Measurements from ENCODE around the gene LPP.
A peak's percentile ranks its signal among the peaks of the same experiment; 100 is the strongest.

LPP gene

DNA sequence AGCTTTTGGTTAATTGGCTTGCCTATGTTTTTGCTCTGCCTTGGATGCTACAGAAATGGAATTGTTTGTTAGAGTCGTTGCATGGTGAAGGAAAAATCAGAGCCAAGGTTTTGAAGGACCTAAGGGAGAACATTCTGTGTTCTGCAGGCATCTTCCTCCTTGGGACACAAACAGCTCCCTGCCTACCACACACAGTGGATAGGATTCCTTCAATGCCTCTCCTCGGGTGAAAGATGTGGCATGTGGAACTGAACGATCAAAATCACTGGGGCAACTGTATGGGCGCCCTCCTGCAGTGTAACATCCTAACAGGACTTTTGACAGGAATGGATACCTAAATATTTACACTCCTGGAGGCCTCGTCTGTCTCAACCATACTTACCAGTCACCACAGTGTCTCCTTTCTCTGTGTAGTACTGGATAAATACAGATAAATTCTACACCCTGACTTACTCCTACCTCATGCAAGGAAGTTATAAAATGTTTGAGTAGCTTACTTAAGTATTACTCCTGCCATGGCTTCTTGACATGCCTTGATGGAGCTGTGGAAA lies 100.6 kb downstream of the LPP start:
- DNase-seq, result no peak

DNA sequence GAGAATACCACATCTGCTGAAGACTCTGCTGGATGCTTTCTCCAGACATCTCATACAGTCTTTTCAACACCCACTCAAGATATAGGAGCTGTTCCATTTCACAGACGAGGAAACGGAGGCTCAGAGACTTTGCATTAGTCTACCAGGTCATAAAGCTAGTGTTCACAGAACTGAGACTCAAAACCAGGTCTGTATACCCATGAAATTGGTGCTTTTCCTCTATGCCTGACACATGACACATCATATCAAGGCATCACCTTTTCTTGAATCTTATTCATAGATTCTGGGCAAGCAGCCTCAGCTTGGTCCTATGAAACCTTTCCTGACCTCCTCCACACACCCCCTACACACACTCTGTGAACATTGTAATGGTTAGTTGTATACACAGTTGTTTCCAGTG lies 101.2 kb downstream of the LPP start:
- no peak for DNase-seq

GRCh38 chr3:188256758-188257157 lies 102.8 kb downstream of the LPP start:
- no peak for DNase-seq

- no peak for DNase-seq
Observed at GRCh38 chr3:188257384-188258026, 103.5 kb downstream of the LPP start.

GRCh38 chr3:188259191-188259590 lies 105.2 kb downstream of the LPP start:
- no peak for DNase-seq

GRCh38 chr3:188259596-188259995 lies 105.6 kb downstream of the LPP start:
- no peak for DNase-seq

DNA sequence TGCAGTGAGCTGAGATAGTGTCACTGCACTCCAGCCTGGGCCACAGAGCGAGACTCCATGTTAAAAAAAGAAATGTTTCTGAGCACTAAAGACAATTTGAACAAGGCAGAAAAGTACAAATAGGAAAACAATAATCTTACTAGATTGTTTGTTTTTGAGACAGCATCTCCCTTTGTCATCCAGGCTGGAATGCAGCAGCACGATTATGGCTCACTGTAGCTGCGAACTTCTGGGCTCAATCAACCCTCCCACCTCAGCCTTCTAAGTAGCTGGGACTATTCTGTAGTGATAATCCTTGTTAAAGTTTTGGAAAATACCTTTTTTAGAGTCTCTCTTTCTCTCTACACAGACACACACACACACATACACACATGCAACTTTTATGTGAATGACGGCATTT lies 107.1 kb downstream of the LPP start:
- no peak for DNase-seq

DNA sequence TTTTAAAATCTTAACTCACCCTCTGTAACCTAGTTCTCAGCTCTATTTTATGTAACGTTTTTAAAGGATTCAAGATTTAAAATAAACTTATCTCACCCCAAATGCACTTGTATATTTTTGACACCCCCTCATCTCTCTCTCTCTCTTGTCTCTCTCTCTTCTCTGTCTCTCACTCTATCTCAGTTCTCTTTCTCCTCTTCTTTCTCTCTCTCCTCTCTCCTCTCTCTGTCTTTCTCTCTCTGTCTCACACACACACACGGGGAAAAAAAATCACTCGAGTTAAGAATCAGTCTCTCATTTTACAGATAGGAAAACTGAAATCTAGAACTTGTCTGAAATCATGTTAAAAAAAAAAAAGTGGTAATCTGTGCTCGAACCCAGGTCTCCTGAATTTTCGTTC lies 108.5 kb downstream of the LPP start:
- DNase-seq, result no peak

DNA sequence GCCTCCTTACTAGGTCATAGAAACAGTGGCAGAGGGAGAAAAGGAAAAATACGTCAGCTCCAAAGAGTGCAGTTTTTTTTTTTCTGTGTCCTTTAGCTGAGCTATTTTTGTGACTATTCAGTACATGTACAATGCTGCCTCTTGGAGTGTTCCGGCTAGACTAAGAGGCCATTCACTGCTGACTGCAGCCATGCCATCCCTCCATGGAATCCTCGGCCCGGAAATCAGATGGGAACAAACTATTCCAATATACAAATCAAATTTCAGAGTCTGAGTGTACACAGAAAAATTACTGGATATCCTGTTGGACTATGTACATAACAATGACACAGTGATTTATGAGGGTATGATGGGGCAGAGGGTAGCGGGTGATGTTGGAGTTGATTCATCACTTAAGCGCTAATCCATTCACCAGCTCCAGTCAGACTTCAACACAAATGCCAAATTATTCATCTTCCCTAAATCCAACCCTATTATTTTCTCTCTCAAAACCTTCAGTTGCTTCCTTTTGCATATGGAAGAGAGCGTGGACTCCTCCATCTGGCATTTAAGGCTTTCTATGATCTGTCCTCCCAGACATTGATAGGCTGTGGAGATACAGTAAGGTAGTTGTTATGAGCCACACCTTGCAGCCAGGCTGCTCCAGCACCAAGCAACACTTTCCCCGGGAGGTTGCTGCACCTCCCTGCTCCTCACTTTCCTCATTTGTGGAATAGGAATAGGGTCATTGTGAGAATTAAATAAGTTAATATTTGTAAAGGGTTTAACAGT lies 109.1 kb downstream of the LPP start:
- no peak for DNase-seq

DNA sequence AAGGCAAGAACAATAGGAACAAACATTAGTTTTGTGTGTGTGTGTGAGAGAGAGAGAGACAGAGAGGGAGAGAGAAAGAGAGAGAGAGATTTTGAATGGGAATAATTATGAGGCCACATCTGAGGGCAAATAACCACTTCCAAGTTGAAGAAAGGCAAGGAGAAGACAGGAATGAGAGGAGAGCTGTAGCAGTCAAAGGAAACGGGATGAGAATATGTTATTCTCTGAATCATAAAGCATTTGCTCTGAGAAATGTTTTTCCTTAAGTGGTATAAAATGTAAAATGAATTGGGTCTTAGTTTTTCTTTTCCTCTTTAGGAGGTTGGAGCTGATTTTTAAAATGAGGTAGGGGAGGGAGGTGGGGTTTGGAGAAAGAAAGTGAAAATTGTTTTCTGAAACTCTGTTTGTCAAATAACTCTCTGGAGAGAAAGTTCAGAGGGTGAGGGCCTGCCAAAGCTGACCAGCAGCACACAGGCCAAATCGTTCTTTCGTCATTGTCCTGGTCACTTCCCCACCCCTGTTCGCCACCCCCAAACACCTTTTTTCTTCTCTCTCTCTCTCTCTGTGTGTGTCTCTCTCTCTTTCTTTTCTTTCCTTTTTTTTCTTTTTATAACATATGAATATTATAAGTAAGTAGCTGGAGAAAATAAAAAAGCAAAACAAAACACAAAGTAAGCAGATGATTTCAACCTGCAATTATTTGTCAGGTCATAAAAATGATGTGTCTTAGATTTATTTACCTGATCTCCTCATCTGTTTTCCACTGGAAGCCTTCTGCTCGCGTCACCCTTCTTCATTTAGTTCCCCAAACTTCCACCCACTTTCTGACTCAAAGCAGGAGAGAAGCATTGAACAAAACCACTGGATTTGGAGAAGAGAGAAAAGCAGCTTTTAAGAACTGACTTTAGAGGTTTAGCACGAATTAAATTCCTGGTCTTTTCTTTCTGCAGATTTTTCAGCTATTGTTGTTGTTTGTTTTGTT lies 110.6 kb downstream of the LPP start:
- peak; percentile 44 to 74 (median 66) for DNase-seq

DNA sequence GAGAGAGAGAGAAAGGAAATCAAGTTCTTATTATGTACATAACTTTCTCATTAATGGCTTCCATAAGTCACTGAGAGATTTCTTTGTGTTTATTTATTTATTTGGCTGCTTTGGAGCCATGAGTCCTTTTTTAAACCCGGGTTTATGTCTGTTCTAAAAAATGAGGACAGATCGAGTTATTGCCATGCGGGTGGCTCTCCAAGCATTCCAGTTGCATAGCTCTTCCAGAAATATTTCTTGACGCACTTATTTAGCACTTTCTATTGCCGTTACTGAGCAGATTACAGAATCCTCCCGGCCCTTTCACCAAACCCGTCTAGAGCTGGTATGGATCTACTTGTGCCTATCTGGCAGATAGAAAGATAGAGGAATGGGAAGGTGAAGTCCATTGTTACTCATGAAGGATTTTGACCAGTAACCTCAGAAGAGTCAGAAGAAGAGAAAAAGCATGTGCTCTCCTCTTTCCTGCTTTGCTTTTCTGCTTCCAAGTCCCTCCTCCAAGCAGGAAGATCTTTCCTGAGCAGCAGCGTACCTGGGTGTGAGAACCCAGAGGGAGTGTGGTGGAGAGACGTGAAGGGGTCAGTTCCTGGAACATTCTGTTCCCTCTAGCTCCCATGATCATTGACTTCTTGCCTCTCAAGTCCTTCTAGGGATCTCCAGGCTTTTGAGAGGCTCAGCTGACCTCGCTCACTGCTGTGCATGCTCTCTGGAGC lies 112.8 kb downstream of the LPP start:
- DNase-seq, result no peak

GRCh38 chr3:188267790-188268335 lies 113.9 kb downstream of the LPP start:
- DNase-seq, result no peak

- no peak for DNase-seq
Observed at GRCh38 chr3:188268336-188268735, 114.4 kb downstream of the LPP start.

- DNase-seq, result no peak
Observed at GRCh38 chr3:188269040-188269439, 115.1 kb downstream of the LPP start.

DNA sequence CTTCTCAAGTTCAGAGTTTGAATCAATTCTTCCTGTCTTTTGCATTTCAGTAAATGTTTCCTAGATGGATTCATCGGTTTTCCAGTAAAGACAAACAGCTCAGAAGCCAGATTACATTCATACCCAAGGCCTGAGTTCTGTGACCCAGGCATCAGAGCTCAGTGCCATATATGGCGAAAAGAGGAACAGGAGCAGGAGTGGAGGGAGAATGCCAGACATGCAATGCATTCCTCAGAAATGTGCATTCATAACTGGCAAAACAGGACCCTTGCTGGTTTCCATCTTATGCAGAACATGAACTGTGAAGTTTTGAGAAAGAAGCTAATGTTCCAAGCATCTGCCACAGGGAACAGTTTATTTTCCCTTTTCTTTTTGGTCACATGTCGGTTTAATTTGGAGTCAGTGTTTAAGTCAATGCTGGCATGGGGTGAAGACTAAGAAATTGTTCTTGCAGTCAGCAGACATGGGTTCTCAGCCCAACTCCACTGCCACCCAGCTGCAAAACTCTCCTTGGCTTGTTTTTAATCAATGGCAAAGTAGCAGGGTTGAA lies 116.5 kb downstream of the LPP start:
- peak; percentile 62 to 84 (median 78) for DNase-seq

DNA sequence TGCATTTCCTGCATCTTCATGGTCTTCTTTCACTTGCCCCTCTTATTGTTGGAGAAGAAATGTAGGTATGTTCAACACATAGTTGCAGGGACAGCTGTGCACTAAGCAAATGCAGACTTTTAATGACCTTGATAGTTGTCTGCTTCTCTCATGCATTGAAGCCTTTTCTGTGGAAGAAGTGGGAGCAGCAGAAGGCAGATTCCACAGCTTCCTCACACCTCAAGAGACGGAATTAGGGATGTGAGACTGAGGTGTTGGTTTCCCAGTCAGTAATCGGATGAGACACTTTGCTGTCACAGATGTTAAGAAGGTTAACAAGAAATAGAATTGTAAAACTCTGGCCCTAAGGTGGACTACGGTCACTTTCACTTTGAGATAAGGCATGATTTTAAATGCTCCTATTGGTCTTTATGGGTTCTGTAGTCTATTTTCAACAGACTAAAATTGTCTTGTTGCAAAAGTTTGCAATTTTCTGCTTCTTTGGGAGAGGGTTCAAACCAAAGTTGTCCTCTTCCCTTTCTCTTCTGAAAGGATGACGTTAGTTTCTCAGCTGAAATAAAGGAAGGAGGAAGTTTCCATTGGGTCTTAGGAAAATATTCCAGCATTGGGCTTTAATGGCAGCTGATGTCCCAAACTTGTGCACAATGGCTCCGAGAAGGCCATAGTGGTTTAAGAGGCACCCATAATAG lies 117.4 kb downstream of the LPP start:
- peak in 3 of 4 experiments; percentile 26 to 55 (median 36) for DNase-seq

GRCh38 chr3:188272481-188273372 lies 118.8 kb downstream of the LPP start:
- DNase-seq, result peak; percentile 55 to 74 (median 66)

- DNase-seq, result no peak
Observed at GRCh38 chr3:188274249-188274915, 120.4 kb downstream of the LPP start.

- DNase-seq, result peak in 1 of 4 experiments; percentile 33
Observed at GRCh38 chr3:188276375-188276774, 122.4 kb downstream of the LPP start.

All from suppressor macrophage (primary cell).